ENCODE results near the gene E2F7.

GRCh38 chr12:76998908-76999556 lies 66.3 kb downstream of the E2F7 start:
- TF ChIP-seq POLR2AphosphoS5 (IDR thresholded peaks at IDR 0.05) (no peak), CTCF (IDR thresholded peaks at IDR 0.05; ENCODE audit: poor library complexity, severe bottlenecking) (no peak), EZH2 (IDR thresholded peaks at IDR 0.05; ENCODE audit: borderline replicate concordance, insufficient read depth, low read length, poor library complexity, severe bottlenecking) (no peak), TAF1 (IDR thresholded peaks at IDR 0.05; ENCODE audit: low read depth) (no peak)

Measured in neural cell (in vitro differentiated cells).